Measurements from ENCODE around the gene TBCEL.

Gene TBCEL

GRCh38 chr11:121067026-121067425, 43.1 kb downstream of the TBCEL start:
- DNase-seq, result no peak

DNA sequence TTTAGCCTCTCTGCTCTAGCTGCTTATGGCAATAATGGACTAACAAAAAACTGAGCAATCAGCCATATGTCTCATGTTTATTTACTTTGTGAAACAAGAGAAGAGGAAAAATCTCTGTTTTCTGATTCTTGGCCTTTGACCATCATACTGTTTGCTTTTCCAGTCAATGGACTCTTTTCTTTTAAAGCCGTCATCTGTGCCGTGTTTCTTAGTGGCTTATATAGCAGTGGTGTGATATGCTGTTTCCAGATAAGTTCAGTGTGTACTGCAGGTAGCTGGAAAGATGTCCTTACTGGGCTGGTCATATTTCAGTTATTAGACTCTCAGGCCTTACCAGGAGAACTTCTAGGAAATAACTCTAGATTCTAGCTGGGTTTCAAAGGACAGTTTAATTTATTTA, 43.6 kb downstream of the TBCEL start:
- DNase-seq, result no peak

DNA sequence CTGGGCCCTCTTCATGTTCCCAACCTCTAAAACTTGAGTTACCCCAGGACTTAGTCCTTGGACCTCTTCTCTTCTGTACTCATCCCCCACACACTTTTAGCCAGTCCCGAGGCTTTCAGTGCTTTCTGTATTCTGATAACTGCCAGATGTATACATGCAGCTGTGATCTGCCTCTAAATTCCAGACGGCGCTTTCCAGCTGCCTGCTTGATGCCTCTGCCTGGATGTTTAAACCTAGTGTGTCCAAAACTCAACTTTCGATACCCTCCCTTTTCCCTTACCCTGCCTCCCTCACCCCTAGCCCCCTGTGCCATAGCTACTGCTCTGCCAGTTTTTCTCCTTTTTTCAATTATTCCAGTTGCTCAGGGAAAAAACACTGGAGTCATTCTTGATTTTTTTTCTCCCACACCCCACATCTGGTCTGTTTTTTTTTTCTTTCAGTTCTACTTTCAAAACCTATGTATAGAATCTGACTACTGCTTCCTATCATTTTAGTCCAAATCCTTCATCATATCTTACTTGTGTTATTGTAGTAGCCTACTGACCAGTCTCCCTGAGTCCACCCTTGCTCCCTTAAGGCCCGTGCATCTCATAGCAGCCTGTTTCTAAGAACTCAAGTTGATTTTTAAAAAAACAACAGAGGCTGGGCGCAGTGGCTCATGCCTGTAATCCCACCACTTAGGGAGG, 44.2 kb downstream of the TBCEL start:
- no peak for DNase-seq

GRCh38 chr11:121068787-121069186, 44.9 kb downstream of the TBCEL start:
- no peak for DNase-seq

DNA sequence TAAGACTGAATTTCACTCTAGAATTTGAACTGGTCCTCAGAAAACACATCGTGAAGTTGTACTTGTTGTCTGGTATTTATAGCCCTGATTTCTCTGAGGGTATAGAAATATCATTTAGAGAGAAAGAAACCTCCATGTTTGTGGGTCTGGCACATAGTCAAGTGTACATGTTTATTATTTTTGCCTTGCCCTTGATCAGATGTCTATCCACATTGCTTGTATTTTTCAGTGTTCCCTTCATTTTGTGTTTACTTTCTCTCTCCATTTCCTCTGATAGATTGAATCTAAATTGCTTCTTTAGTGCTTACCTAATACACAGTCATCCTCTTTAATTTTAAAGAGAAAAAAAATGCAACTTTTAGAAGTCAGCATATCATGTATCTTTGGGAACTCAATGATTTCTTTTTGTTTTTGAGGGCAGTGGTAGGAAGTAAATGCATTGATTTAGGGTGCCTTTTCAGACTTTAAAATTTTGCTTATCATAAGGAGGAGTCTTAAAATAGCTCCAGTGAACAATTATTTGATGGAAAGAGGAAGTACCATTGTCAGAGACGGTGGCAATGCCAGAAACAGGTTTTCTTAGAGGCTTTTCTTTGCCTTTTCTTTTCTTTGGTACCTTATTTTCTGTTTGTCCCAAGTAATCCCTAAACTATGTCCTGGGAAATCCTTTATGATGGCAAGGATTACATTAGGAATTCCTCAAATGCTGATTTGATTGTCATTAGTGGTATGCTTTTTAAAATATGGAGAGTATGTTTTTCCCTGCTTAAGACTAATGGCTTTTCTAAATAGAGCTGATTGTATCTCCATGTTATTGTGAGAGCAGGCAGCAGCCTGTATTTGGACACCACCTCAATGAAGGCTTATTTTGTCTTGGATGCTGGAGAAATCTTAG, 47.3 kb downstream of the TBCEL start:
- DNase-seq, result no peak

- no peak for DNase-seq
These were observed 48.0 kb downstream of the TBCEL start for GRCh38 chr11:121071846-121072450.

GRCh38 chr11:121081321-121081720, 57.4 kb downstream of the TBCEL start:
- DNase-seq, result no peak

- no peak for DNase-seq
These were observed 58.3 kb downstream of the TBCEL start for GRCh38 chr11:121082219-121082618.

DNA sequence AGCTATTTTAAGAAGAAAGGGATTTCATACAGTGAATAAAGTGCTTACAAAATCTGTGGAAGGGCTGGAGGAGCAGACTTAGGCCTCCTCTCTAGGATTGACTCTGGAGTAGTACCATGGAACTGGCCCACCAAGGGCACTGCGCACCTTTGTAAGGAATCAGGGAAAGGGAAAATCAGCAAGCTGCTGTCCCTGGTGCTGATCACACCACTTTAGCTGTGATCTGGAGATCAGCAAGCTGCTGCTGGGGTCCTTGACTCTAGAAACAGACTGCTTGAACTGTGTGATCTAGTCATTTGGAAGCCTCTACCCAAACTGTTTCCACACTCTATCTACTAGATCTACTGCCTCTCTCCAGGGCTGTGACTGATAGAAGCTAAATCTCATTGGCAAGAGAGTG, 58.8 kb downstream of the TBCEL start:
- DNase-seq, result no peak

DNA sequence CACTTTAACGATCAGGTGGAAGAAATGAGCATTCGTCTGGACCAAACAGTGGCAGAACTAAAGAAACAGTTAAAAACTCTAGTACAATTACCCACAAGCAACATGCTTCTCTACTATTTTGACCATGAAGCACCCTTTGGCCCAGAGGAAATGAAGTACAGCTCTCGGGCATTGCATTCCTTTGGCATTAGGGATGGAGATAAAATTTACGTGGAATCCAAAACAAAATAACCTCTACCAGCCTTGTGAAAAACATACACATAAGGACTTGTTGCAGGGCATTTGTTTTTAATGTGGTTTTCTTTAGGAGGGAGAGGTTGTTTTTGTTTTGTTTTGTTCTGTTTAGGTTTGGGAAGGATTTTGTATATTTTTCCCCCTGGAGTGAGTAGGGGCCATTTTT, 63.0 kb downstream of the TBCEL start:
- no peak for DNase-seq

GRCh38 chr11:121089566-121089965, 65.7 kb downstream of the TBCEL start:
- DNase-seq, result no peak

DNA sequence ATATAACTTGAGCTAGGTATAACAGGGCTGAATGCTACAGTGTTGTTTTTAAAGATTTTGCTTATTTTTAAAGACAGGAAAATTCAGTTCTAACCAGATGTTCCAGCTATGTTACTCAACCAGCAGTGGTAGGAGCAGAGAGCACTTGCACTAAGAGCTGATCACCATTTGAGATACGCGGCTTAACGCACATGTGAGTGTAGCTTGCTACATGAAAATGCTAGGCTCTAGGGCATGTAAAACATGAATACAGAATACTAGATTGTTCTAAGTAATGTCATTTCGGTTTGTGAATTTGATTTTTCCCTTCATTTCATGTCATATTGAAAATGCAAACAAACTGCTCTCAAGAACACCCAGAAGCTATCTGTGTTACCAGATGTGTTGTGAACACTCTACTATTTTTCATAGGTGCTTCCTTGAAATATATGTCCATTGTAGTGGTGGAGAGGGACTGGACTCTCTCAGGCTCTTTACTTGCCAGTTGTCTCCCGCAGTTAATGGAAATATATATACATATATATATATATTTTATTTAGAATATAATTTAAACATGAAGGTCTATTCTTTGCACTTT, 66.3 kb downstream of the TBCEL start:
- no peak for DNase-seq

DNA sequence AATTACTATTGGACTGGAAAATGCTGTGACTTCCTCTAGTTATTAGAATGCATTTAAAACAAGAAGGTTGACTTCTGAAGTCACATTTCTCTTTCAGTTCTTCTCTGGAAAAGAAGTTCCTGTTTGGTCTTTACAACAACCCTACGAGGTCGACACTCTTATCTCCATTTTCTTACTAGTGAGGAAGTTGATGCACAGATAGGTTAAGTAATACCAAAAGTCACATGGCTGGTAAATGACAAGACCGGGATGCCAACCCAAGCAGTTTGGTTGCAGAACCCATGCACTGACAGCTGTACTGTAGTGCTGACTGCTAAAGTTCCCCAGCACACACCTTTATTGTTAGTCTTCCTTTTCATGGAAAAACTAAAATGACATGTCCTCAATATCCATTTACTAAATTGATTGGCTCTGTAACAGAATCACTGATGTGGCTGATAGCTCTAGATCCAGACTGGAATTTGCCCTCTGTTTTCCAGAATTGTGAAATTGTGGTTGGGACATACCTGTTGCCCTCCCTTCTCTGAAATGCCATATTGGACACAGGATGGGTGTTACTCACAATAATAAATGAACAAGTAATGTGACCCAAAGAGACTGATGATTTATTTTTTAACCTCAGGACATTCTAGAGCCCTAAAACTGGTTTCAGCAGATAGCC, 67.7 kb downstream of the TBCEL start:
- no peak for DNase-seq

DNA sequence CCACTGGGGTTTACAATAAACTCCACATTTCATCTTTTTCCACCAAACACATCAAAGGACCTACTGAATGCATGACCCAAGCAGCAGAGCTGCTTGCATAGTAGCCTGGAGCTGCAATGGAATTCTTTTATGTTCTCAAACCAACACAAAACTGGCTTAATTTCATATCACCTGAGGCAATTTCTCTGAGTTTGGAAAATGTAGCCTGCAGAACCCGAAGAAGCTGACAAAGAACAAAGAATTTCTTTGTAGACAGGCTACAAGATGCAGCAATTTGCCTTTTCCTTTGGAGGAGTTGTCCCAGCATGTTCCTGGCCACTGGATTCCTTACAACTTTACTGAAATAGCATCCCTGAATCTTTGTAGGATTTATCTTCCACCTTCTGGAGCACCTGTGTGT, 71.7 kb downstream of the TBCEL start:
- DNase-seq, result no peak

DNA sequence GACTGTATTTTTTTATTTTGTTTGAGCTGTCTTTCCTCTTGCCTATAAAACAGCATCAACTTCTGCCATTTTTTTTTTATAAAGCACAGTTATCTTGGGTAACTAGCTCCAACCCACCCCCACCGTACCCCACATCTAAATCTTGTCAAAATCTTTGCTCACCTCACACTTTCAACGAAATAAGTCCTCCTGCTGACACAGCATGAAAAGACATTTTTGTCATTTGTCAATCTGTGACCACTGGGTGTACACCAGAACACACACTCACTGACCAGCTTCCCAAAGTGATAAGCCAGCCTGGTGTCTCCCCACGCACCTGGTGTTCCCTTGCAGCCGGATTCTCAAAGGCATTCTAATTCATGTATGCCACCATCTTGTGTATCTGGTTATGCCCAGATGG, 75.5 kb downstream of the TBCEL start:
- no peak for DNase-seq

DNA sequence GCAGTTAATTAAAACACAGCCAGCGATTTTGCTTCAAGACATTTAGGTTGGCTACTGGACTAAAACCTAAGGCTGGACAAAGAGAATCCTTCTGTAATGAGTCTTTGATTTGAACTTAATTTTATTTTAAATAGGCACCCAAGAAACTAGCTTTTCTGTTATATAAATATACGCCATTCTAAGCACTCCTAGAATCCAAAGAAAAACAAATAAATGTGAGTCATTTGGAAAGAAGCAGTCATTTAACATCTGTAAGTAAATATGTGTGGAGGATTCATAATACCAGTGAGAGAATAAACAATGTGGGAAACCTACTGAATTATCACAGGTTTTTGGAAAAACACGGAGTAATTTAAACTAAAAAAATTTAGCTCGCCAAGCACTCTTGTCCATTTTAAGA, 76.0 kb downstream of the TBCEL start:
- DNase-seq, result no peak

GRCh38 chr11:121100943-121101342, 77.0 kb downstream of the TBCEL start, which contains the start of gene TECTA:
TSS of gene TECTA (plus strand) at chr11:121101243. CDS start at chr11:121102666, 1,423 bp downstream.
- no peak for DNase-seq

DNA sequence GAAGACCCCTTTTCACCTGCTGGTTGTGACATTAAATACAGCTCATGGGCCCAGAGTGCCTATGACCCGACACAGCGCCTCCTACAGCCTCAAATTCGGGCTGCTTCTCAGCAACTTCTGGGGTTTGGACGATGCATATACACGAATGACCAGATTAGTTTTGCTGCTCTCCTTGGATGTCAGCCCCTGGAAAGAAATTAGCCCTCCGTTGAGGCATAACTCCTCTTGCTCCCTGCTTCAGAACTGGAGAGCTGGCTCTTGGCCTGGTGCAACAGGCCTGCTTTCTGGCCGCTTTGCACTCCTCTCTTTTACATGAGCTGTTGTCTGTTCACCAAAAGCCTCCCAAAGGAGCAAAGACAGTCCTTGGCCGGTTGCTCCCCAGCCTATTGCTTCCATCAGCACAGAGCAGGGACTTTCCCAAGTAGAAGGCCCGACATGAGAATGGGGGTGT, 80.4 kb downstream of the TBCEL start:
- DNase-seq, result no peak

DNA sequence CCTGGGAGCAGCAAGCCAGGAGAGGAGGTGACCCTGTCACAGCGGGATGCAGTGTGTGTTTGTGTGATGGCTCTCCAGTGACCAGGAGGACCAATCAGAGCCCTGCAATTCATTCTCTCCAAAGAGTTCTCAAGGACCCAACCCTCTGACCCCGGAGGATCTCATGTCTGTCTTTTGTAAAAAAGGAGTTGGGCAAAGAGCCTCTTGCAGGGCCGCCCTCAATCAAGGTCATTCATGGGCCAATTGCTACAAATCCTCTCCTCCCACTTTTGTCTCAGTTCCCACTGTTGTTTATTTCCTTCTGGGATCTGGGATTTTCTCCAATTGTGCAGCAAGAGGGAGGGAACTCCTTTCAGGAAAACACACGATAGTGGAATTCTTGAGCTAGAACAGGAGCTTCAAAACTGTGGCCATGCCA, 81.2 kb downstream of the TBCEL start:
- DNase-seq, result no peak

GRCh38 chr11:121105481-121106195, 81.7 kb downstream of the TBCEL start:
- no peak for DNase-seq

GRCh38 chr11:121106812-121107211, 82.9 kb downstream of the TBCEL start:
- no peak for DNase-seq

DNA sequence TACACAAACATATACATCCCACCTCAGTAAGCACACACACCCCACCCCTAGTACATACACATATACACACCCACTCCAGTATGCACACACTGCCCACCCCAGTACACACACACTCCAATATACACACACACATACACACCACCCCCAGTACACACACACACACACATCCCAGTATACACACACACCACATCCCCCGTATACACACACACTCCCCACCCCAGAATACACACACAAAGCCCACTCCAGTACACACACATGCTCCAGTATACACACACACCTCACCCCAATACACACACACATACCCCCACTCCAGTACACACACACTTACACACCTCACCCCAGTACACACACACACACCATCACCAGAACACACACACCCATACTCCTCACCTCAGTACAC, 84.5 kb downstream of the TBCEL start:
- DNase-seq, result no peak
